HL-60/S4 treated with retinoic acid at 250 ng/mL for 4 days and 3 days (cell line): ENCODE data around the gene ROBO1.

Experiments
- in situ Hi-C: fragments of 300-500 bp; cut with MboI; formaldehyde crosslinking; loops from 2 replicates; pipeline ENCODE4 v1.7.0; 2022; ENCODE audit warnings: low sequenced_read_pairs

The ROBO1 gene

GRCh38 chr3:78940128-78940527 lies 827.7 kb downstream of the ROBO1 start:
- in situ Hi-C loops: no loop called here

- in situ Hi-C loops: no loop called here
These were observed 830.3 kb downstream of the ROBO1 start for GRCh38 chr3:78937475-78937874.

GRCh38 chr3:78927759-78928158 lies 840.0 kb downstream of the ROBO1 start:
- in situ Hi-C loops: no loop called here

- in situ Hi-C loops: no loop called here
These were observed 841.3 kb downstream of the ROBO1 start for GRCh38 chr3:78926523-78926922.

DNA sequence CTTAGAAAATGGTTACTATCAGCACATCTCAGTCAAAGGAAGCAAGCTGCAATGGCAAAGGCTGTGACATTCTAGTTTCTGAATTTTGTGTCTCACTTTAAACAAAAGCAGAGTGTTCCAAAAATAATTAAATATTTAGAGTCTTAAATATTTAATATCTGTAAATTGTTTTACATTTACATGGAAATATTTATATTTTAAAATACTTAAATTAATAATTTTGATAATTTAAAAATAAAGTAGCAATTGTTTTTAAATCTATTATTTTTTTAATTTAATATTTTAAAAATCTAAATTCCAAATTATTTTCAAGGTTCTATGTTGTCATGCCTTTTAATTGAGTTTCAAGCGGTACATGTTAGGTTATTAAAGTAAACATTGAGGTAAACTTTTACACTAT lies 843.1 kb downstream of the ROBO1 start:
- in situ Hi-C loops: no loop called here

GRCh38 chr3:78919021-78919755 lies 848.6 kb downstream of the ROBO1 start:
- in situ Hi-C loops: no loop called here

GRCh38 chr3:78918361-78919020 lies 849.3 kb downstream of the ROBO1 start:
- in situ Hi-C loops: no loop called here

- in situ Hi-C loops: no loop called here
These were observed 850.3 kb downstream of the ROBO1 start for GRCh38 chr3:78917536-78917935.

- in situ Hi-C loops: no loop called here
These were observed 854.1 kb downstream of the ROBO1 start for GRCh38 chr3:78913711-78914110.

DNA sequence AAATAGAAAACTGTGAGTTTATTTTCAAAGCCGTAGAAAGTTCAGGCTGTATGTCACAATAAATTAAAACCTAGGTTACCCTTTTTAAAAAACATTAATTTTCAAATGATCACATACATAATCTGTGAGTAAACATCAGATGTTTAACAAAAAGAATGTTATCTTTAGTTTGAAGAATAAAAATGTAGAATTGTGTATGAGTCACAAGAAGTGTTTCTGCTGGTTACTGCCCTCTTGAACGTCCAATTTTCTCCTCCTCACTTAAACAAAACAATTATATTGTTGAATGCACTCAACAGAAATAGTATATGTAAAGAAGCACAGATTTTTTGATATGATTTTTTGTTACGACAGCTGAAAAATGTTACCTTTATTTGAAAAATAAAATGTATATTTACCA lies 855.1 kb downstream of the ROBO1 start:
- in situ Hi-C loops: no loop called here

DNA sequence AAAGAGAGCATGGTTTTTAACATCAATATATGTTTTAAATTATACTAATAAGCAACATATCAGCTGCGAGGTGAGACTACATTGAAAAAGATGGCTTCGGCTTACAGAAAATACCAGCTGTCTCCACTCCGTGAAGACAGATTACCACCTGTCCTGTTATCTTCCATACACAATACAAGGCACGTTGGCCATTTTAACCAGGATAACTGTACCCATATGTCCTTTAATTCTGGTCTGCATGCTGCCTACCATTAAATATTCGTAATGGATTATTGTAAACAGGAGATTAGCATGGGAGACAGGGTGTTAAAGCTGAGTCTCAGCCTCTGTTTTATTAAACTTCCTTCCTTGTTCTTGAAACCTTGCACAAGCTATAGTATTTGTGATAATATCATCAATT lies 855.5 kb downstream of the ROBO1 start:
- in situ Hi-C loops: no loop called here

- in situ Hi-C loops: no loop called here
These were observed 856.4 kb downstream of the ROBO1 start for GRCh38 chr3:78911394-78911793.

GRCh38 chr3:78908236-78908635 lies 859.6 kb downstream of the ROBO1 start:
- in situ Hi-C loops: no loop called here

- in situ Hi-C loops: no loop called here
These were observed 860.4 kb downstream of the ROBO1 start for GRCh38 chr3:78907367-78907766.

DNA sequence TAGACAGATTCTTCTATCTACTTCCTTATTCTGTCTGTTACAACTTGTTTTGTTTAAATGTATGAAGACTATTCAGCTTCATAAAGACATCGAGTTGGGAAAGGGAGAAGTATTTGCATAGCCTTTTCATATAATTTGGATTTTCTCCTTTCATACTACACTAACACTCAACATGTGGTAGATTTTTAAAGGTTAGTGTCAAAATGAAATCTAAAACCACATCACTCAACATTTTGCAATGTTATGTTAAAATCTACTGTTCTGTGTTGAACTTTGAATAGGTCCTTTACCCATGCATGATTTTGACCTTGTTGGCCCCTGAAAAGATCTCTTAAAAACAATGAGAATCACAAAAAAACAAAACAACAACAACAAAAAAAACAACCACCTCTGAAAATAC lies 860.9 kb downstream of the ROBO1 start:
- in situ Hi-C loops: no loop called here

DNA sequence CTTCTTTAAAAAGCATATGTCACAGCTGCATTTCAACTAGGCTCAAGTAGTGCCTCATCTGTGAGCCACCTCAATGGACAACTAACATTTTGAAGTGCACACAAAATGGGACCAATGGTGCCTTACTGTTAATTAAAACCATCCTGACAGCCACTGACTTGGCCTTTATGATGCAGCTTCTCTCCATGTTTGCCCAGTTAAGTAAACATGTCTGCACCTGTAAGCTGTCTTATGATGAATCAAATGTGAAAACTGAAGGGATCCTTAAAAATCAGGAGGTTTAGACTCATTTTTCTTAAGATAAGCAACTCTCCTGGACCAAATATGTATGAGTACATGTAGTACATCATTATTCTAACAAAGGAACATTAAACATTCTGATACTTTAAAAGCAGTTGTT lies 861.6 kb downstream of the ROBO1 start:
- in situ Hi-C loops: no loop called here

GRCh38 chr3:78905700-78906099 lies 862.1 kb downstream of the ROBO1 start:
- in situ Hi-C loops: no loop called here

DNA sequence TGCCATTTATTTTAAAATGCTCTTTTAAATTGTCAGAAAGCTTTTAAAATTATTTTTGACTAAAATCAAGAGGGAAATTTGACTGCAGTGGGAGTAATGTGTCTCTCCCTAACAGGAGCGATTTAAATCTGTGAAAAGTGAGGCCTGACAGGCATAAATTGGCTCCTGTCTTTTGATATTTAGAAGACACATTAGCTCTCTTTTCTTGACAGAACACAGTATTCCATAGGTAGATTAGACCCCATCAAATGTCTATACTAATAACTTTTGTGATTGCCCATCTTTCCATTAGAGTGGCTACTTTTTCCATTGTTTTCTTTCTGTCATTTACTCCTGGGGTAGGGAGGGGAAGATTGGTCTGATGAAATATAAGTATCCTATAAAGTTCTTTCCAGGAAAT lies 866.3 kb downstream of the ROBO1 start:
- in situ Hi-C loops: no loop called here

- in situ Hi-C loops: no loop called here
These were observed 866.9 kb downstream of the ROBO1 start for GRCh38 chr3:78900880-78901279.

DNA sequence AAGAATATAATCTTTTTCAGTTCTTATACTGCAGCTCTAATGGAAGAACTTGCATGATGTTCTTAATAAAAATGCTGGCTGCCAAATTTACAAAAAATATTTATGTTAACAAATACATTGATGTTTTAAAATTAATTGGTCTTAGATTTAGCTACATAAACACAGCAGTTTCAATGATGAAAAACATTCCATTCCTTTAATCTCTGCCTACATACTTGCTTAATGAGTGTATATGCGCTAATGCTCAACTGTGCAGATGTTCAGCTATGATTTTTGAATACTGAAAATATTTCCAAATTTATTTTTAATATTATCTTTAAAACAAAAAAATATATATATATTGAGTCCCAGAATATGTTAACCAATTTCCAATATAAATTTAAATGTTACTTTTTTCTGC lies 867.4 kb downstream of the ROBO1 start:
- in situ Hi-C loops: no loop called here

GRCh38 chr3:78895528-78895927 lies 872.3 kb downstream of the ROBO1 start:
- in situ Hi-C loops: no loop called here

DNA sequence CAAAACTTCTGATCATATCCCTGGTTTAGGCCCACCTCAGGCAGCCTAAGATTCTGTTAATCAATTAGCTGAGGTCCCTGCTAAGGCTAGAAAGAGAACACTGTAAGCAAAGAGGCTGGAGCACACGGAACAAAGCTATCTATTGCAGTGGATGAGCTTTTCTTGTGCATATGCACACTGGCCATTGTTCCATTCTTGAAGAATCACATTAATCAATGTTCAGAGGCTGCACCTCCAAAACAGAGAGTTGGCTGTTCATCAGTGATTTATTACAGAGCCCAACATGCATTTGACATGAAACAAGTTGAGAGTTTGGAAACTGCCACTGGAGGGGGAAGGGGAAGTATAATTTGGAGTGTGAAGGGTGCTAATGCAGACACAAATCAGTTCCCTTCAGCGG lies 873.0 kb downstream of the ROBO1 start:
- in situ Hi-C loops: no loop called here

- in situ Hi-C loops: no loop called here
These were observed 874.6 kb downstream of the ROBO1 start for GRCh38 chr3:78893161-78893560.
